Measurements from ENCODE around the gene SPEG.
"Not testable (repeated sequence)": the region's sequence is repeated elsewhere in the genome, so short reads cannot be mapped to it uniquely, and the experiment has no call there.

SPEG gene

DNA sequence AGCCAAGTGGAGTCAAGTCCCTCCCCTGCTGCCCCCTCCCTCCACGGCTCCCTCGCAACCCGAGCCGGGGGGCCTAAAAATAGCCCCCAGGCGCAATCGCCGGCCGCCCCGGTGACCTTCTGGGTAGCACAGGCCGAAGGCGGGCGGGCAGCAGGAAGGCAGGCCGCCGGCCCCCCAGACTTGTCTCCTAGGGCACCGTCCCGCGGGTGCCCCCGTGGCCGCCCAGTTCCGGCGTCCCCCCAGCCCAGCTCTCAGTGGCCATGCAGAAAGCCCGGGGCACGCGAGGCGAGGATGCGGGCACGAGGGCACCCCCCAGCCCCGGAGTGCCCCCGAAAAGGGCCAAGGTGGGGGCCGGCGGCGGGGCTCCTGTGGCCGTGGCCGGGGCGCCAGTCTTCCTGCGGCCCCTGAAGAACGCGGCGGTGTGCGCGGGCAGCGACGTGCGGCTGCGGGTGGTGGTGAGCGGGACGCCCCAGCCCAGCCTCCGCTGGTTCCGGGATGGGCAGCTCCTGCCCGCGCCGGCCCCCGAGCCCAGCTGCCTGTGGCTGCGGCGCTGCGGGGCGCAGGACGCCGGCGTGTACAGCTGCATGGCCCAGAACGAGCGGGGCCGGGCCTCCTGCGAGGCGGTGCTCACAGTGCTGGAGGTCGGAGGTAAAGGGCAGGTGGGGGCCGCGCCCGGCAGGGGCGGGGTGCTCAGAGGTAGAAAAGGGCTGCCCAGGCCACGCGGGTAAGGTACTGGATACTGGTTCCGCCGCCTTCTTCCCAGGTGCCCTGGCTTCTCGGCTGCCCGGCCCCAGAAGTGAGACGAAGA lies at the start of gene SPEG:
Gene SPEG (plus strand): TSS at position 126 of the 808 bp plus-strand sequence. CDS start 135 bp downstream, at position 261.
- DNase-seq = no peak
- intact Hi-C loops (cut with DNase I) = no loop called here

DNA sequence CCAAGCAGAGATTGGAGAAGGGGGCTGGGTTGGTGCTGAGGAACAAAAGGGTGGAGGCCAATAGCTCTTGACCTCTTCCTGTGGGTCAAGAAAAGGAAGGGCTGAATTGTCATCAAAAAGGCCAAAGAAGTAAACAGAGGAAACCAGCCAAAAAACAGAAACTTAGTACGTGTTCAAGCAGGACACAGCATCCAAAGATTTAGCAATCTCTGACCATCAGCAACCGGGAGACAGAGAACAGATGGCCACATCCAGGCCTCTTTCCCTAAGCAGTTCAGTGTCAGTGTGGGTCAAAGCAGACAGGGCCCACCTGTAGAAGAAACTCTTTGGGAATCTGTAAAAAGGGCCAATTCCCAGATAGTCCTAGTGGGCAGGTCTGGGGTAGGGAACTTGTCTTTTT lies 49.8 kb upstream of the SPEG start:
- intact Hi-C loops (cut with DNase I) = loop anchor here (5.0 to 10.0 kb wide), 2 partner anchors 157 to 210 kb away; partner anchors contain the start of genes CHPF, CNPPD1, RETREG2 and SLC23A3
- DNase-seq = no peak

DNA sequence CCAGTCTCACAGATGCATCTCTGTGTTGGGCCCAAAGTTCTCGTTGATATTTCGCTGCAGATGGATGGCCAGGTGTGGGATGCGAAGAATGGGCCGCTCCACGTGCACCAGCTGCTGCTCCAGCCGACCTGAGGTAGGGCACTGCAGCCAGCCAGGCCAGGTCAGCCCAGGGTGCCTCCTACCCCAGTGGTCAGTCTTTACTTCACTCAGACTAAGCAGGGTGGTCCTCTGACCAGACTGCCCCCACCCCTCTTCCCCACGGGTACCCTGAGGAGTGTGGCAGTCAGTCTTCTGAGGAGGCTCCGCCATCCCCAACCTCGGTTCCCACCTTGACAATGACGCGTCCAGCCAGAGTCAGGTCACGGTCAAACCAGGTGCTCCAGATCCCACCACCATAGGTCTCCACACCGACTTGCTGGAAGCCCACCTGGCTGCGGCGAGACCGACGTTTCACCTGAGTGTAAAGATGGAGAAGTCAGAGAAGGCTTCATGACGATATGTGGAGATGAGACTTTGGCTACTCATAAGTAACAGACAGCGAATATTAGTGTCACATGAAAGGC lies 48.6 kb upstream of the SPEG start:
- intact Hi-C loops (cut with DNase I) = loop anchor here (5.0 to 10.0 kb wide), 2 partner anchors 156 to 211 kb away; partner anchors contain the start of genes CHPF, CNPPD1, RETREG2 and SLC23A3
- no peak for DNase-seq

DNA sequence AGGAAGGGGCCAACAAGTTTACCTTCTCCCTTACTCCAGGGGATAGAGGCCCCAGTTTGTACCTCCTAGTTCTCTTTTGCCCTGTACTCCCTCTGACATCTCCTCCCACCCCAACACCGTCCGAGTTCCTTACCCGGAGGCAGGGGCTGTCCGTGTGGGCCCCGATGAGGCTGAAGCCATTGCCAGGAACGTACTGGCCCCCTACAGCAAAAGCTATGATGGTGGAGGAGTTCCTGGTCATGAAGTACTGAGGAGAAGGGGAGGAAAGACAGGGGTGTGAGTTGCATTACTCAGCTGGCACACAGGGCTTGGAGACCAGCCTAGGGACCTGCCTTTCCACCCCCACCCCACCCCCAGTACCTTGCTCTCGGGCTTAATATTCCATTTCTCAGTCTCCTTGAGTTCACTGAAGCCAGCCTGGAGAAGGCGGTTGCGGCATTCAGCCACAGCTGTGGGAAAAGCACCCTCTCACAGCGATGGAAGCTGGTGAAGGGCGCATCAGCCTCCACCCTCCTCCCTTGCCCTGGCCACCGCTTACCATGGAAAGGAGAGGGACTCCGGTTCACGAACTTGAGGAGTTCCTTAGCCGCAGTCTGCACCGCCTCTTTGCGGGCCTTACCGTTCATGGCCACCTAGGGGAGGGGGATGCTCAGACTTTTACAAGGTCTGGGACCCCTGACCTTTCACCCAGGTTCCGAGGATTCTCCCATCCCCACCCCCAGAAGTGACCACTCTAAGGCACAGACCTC lies 47.9 kb upstream of the SPEG start:
- intact Hi-C loops (cut with DNase I) = loop anchor here (5.0 to 10.0 kb wide), 2 partner anchors 156 to 212 kb away; partner anchors contain the start of genes CHPF, CNPPD1, RETREG2 and SLC23A3
- peak in 1 of 42 donors; percentile 16 for DNase-seq

DNA sequence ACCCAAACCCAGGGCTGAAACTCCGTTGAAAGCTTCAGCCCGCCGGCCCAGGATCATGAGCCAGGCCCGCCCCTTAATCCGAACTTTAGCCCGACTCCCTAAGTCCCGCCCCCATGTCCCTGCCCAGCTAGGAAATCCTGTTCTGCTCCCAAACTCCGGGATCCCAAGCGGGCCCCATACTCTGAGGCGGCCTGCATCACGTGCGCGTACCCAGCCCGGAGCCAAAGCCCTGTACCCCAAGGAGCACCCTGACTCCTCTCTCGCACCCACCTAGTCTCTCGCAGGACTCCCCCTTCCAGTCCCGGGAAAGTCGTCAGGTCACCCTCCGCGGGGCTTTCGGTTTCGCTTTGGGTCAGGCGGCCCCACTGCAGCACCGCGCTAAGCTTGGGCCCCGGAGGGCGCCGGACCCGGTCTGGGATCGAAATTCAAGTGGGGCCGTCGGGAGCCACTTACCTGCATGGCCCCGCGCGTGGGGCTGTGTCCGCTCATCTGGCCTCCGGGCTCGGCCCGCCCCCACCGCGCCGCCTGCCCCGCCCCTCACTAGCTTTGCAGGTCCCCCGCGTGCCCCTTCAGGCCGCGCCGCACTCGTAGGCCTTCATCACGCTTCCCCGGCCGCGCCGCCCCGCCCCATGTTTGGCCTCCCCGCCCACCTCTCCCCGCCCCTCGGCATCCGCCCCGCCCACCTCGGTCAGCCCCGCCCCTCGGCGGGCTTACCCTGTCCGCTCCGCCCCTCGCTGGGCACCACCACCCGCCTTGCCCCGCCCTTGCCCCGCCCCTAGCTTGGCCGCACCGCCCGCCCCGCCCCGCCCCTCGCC lies 47.1 kb upstream of the SPEG start, which contains the start of gene DNPEP:
Gene DNPEP (minus strand): TSS at position 607 of the 815 bp plus-strand sequence. CDS start 118 bp downstream, at position 489.
- DNase-seq = peak in 41 of 42 donors; percentile 18 to 99 (median 96)
- intact Hi-C loops (cut with DNase I) = loop anchor here (5.0 to 10.0 kb wide), 2 partner anchors 155 to 213 kb away; partner anchors contain the start of genes CHPF, CNPPD1, RETREG2 and SLC23A3

DNA sequence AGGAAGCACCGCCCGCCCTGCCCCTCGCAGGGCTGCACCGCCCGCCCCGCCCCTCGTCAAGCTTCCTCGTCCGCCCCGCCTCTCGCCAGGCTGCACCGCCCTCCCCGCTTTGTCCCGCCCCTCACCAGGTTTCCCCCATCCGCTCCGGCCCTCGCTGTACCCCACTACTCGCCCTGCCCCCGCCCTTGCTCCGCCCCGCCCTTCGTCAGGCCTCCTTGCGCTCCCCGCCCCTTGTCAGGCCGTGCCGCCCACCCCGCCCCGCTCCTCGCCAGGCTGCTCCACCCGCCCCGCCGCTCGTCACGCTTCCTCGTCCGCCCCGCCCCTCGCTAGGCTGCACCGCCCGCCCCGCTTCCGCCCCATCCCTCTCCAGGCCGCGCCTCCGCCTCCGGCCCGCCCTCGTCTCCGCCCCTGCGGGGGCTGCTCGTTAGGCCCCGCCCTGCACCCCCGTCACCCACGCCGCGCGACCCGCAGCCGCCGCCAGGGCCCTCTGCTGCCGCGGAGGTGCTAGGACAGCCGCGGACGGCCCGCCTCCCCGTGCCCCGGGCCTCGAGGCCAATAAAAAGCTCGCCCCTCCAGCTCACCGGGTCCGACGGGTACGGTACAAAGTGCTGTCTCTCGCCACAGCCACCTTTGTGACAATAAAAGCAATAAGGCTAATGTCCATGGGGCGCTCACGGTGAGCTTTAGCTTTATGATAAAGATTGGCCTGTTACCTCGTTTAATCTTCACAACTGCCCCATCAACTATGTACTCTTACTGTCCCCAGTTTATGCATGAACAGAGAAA lies 46.3 kb upstream of the SPEG start:
- peak; percentile 91 to 100 (median 99) for DNase-seq
- intact Hi-C loops (cut with DNase I) = loop anchor here (5.0 to 10.0 kb wide), 2 partner anchors 154 to 214 kb away; partner anchors contain the start of genes CHPF, CNPPD1, RETREG2 and SLC23A3

DNA sequence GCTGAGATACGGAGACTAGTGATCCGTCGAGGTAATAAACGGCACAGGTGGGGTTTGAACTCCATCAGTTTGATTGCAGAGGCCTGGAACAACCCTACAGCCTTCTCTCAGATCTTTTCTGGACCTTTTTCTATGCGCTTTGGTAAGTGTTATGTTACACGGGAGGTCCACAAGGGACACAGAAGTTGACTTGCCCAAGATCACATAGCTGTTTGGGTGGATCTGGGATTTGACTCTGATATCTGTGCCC lies 45.8 kb upstream of the SPEG start:
- intact Hi-C loops (cut with DNase I) = loop anchor here (5.0 to 10.0 kb wide), 2 partner anchors 153 to 214 kb away; partner anchors contain the start of genes CHPF, CNPPD1, RETREG2 and SLC23A3
- no peak for DNase-seq

DNA sequence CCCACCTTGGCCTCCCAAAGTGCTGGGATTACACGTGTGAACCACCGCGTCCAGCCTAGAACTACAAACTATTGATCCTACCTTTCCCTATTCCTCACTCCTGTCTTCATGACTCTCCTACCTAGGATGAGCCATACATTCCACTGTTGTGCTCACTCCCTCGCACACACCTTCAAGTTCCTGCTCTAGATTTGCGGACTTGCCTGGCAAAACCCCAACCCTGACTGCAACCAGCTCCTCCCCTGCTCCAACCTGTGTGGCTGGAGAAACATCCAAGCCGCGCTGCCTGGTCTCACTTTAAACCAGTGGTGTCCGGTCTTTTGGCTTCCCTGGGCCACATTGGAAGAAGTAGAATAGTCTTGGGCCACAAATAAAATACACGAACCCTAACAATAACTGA lies 41.9 kb upstream of the SPEG start:
- intact Hi-C loops (cut with DNase I) = no loop called here
- no peak for DNase-seq

DNA sequence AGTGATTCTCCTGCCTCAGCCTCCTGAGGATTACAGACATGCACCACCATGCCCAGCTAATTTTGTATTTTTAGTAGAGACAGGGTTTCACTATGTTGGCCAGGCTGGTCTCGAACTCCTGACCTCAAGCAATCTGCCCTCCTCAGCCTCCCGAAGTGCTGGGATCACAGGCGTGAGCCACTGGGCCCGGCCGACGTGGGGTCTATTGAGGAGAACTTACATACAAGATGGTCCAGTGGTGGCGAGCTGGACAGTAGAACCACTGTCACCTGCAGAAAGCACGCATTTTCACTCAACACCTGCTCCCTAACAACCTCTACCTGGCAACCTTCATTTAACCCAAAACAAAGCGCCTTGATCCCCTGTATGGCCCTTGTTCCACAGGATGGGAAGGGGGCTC lies 39.6 kb upstream of the SPEG start:
- intact Hi-C loops (cut with DNase I); DNase-seq: not testable (repeated sequence)

DNA sequence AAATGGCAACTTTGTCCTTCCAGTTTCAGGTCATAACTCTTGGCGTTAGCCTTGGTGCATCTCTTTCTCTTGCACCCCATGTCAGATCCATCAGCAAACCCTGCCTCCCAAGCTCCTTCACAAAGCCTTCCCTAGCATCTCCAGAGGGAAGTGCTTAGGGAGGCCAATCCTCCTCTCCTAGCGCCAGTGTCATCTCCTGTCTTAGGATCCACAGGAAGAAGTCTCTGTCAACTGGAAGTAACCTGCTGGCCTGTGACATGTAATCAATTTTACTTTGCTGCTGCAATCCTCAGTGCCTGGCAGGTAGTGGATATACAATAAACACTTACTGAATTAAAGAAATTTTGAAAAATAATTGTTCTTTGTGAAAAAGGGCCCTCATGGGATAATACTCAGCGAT lies 39.0 kb upstream of the SPEG start:
- intact Hi-C loops (cut with DNase I) = no loop called here

DNA sequence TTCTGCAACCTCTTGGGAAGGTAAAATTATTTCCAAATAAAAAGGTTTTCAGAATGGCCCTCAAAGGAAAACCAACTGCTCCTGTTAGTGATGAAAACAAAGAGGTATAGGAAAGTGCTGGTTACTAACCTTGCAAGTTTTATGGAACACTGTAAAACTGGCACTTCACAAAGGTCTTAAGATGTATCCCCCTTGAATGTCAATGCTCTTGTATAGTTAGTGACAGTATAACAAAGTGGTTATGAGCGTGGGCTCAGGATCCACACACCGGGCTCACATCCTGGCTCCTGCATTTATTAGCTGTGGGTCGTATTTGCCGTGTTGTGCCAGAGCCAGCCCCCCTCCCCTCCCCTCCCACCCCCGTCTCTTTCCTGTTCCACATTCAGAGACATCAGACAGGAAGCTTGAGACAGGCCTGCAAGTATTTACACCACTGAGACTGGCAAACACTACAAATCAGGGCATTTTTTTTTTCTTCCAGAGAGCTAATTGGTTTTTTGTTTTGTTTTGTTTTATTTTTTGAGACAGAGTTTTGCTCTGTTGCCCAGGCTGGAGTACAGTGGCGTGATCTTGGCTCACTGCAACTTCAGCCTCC lies 37.7 kb upstream of the SPEG start:
- no peak for DNase-seq
- intact Hi-C loops (cut with DNase I) = no loop called here

More for the DNA sequence above, 39.0 kb upstream of the SPEG start:
- DNase-seq = no peak

DNA sequence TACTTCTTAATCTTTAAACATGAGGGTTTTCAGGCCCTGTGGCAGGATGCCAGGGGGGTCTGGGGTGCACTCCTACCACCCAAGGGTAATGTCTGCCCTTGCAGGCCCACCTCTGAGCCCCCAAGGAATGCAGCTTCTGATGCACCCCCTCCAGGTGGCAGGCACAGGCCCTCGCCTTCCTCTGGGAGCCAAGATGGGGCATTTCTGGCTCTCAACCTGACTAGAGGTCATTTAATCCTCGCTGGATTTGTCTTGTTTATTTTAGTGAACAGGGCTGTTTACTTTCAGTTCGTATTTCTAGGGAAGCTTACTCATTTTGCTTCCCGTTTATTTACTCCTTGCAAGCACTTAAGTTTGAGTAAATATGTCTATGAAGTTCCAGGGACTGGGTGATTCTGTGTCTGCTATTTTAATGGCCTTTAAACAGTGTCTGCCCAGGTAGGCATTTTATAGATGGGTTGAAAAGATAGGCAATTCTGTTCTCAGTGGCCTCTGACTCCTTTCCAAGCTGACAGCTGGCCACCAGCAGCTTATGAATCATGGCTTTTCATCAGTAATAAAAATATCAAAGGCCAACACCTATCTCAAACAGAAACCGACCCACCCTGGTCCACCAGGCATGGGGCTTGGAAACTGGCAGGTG lies 35.8 kb upstream of the SPEG start:
- intact Hi-C loops (cut with DNase I) = no loop called here

DNA sequence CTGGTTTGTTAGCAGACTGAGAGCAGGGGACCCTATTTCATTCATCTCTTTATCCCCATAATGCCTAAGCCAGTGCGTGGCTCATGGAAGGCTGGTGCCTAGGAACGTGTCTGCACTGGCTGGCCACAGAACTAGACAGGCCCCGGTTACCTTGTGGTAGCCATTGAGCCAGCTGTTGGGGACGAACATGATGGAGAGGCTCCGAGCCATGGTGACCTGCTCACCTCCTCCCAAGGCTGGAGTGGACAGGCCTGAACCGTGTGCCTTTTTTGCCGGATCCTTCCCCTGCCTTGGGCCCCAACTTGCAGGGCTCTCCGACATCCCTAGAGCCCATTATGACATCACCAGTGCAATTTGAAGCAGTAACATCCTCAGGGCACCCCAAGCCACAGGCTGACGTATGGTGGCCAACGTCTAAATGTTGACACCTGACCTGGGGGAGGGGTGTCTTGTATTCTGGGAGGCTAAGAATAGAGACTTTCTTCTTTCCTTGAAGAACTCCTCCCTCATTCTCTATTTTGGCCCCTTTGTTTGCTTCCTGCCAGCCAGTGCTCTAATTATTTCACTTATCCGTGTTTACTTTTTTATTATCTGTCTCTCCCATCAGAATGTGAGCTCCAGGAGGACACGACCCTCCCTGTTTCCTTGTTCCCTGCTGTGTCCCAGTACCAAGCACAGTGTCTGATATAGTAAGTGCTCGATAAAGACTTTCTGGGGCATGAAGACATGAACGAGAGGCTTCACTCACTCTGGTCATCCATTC lies 34.7 kb upstream of the SPEG start:
- intact Hi-C loops (cut with DNase I) = no loop called here
- DNase-seq = no peak

More for the DNA sequence above, 35.8 kb upstream of the SPEG start:
- DNase-seq = no peak

DNA sequence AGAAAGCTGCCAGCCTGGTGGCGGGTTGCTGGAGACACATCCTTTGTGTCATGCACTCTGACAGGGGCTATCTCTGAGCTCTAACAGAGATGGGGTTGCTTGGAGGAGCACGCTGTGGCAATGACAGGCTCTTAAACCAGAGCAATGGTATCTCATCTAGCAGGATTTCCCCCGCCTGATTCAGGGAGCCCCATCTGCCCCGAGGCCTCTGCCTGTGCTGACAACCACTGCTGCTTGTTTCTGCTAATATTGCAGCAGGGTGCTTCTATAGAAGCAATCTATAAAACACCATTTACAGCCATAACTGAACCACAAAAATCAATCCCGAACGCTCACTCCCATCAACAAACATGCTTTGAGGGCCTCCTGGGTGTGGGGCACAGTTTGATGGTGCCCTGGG lies 34.1 kb upstream of the SPEG start:
- intact Hi-C loops (cut with DNase I) = no loop called here

DNA sequence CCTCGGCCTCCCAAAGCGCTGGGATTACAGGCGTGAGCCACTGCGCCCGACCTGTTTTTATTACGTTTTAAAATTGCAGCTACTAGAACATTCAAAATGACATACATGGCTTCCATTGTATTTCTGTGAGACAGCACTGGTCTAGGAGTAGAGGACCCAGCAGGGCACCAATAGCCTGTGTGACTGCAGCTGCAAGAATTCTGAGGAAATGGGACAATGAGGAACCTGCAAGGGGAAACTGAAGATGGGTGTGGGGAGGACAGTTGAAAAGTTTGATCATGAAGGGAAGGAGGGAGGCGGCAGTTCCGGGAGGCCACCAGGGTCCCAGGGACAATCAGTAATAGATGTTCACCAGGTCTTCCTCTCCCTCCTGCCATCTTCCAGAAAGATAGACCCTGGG lies 33.0 kb upstream of the SPEG start:
- no peak for DNase-seq
- intact Hi-C loops (cut with DNase I) = no loop called here

More for the DNA sequence above, 34.1 kb upstream of the SPEG start:
- DNase-seq = no peak

All from head of caudate nucleus (tissue), 42 donors.